ENCODE data around the gene CDK3.

CDK3 gene

DNA sequence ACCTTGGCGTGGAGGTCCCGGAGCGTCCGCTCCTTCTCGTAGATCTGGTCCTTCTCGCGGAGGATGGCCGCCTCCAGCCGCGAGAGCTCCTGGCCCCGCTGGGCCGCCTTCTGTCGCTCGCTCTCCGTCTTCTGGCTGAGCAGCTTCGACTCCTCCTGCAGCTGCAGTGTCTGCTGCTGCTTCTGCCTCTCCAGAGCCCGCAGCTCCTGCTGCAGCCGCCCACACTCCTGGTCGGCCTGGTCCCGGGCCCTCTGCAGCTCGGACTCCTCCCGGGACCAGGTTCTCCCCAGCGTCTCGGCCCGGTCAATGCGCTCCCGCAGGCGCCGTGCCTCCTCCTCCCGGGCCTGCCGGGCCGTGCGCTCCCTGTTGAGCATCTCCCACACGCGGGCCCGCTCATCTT is 7.6 kb downstream of the CDK3 start:
- TF ChIP-seq, protein P1, sequence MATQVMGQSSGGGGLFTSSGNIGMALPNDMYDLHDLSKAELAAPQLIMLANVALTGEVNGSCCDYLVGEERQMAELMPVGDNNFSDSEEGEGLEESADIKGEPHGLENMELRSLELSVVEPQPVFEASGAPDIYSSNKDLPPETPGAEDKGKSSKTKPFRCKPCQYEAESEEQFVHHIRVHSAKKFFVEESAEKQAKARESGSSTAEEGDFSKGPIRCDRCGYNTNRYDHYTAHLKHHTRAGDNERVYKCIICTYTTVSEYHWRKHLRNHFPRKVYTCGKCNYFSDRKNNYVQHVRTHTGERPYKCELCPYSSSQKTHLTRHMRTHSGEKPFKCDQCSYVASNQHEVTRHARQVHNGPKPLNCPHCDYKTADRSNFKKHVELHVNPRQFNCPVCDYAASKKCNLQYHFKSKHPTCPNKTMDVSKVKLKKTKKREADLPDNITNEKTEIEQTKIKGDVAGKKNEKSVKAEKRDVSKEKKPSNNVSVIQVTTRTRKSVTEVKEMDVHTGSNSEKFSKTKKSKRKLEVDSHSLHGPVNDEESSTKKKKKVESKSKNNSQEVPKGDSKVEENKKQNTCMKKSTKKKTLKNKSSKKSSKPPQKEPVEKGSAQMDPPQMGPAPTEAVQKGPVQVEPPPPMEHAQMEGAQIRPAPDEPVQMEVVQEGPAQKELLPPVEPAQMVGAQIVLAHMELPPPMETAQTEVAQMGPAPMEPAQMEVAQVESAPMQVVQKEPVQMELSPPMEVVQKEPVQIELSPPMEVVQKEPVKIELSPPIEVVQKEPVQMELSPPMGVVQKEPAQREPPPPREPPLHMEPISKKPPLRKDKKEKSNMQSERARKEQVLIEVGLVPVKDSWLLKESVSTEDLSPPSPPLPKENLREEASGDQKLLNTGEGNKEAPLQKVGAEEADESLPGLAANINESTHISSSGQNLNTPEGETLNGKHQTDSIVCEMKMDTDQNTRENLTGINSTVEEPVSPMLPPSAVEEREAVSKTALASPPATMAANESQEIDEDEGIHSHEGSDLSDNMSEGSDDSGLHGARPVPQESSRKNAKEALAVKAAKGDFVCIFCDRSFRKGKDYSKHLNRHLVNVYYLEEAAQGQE (IDR thresholded peaks at IDR 0.05; ENCODE audit: low read depth), result no peak
- TF ChIP-seq, protein P2, sequence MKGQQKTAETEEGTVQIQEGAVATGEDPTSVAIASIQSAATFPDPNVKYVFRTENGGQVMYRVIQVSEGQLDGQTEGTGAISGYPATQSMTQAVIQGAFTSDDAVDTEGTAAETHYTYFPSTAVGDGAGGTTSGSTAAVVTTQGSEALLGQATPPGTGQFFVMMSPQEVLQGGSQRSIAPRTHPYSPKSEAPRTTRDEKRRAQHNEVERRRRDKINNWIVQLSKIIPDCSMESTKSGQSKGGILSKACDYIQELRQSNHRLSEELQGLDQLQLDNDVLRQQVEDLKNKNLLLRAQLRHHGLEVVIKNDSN (IDR thresholded peaks at IDR 0.05), result no peak
- TF ChIP-seq EP300 (IDR thresholded peaks at IDR 0.05; ENCODE audit: borderline replicate concordance), result no peak
- no peak for TF ChIP-seq FOXM1 (IDR thresholded peaks at IDR 0.05; ENCODE audit: borderline replicate concordance, low read depth)
- no peak for TF ChIP-seq CREB1 (IDR thresholded peaks at IDR 0.05; ENCODE audit: low read depth)
- TF ChIP-seq NFIC (IDR thresholded peaks at IDR 0.05), result no peak
- TF ChIP-seq TCF12 (IDR thresholded peaks at IDR 0.05; ENCODE audit: low read depth), result no peak

DNA sequence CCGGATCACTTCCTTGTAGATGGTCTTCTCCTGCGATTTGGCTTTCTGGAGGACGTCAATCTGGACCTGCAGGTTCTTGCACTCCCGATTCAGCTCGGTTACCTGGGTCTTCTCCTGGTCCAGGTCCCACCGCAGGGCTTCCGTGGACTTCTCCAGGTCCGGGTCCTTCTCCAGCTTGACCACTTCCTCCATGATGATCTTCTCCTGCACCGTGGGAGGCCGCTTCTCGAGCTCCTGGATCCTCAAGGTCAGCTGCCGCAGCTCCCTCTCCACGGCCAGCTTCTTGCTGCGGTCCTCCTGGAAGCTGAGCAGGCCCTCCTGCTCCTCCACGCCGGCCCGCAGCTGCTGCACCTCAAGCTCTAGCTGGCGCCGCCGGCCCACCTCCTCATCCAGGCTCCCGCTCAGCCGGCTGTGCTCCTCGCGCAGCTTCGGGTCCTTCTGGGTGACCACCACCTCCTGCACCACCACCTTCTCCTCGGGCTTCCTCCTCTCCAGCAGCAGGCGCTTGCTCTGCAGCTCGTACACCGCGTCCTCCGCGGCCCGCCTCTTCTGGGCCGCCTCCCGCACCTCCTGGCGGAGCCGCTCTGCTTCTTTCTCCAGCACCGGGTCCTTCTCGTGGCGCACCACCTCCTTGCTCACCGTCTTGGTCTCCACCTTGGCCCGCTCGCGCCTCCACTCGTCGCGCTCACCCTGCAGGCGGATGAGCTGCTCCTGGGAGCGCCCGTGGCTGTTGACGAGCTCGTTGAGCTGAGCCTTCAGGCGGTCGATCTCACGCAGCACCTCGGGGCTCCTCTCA is 8.2 kb downstream of the CDK3 start:
- no peak for TF ChIP-seq FOXM1 (IDR thresholded peaks at IDR 0.05; ENCODE audit: borderline replicate concordance, low read depth)
- TF ChIP-seq CEBPB (IDR thresholded peaks at IDR 0.05), result no peak
- TF ChIP-seq, protein P1 (IDR thresholded peaks at IDR 0.05; ENCODE audit: low read depth), result no peak
- TF ChIP-seq TCF12 (IDR thresholded peaks at IDR 0.05; ENCODE audit: low read depth), result no peak
- TF ChIP-seq TAF1 (IDR thresholded peaks at IDR 0.05; ENCODE audit: low read depth), result no peak
- TF ChIP-seq TEAD4 (IDR thresholded peaks at IDR 0.05), result no peak
- no peak for TF ChIP-seq ZBTB7A (IDR thresholded peaks at IDR 0.05; ENCODE audit: low read depth)
- TF ChIP-seq CREB1 (IDR thresholded peaks at IDR 0.05; ENCODE audit: low read depth), result no peak
- no peak for TF ChIP-seq EGR1 (IDR thresholded peaks at IDR 0.05)
- TF ChIP-seq, protein P3, sequence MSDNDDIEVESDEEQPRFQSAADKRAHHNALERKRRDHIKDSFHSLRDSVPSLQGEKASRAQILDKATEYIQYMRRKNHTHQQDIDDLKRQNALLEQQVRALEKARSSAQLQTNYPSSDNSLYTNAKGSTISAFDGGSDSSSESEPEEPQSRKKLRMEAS (IDR thresholded peaks at IDR 0.05), result no peak
- TF ChIP-seq, protein P2 (IDR thresholded peaks at IDR 0.05), result no peak
- TF ChIP-seq RAD21 (IDR thresholded peaks at IDR 0.05; ENCODE audit: low read depth), result no peak
- no peak for TF ChIP-seq NFIC (IDR thresholded peaks at IDR 0.05)
- TF ChIP-seq EP300 (IDR thresholded peaks at IDR 0.05; ENCODE audit: borderline replicate concordance), result no peak
- no peak for TF ChIP-seq YY1 (IDR thresholded peaks at IDR 0.05; ENCODE audit: low read depth)

DNA sequence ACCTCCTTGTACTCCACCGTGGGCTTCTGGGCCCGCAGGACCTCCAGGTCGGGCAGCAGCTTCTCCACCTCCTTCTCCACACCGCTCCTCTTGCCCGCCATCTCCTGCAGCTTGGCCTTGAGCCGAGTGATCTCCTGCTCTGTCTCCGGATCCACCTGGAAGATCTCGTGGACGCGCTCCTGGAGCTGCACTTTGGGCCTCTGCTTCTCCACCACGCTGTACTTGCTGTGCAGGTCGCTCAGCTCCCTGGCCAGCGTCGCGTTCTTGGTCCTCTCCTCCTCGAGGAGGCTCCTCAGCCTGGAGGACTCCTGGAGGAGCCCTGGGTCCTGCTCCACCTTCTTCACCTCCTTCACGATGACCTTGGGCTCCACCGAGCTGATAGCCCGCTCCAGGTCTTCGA is 8.8 kb downstream of the CDK3 start:
- TF ChIP-seq CEBPB (IDR thresholded peaks at IDR 0.05), result no peak
- TF ChIP-seq, protein P1 (IDR thresholded peaks at IDR 0.05; ENCODE audit: low read depth), result no peak
- no peak for TF ChIP-seq YY1 (IDR thresholded peaks at IDR 0.05; ENCODE audit: low read depth)
- TF ChIP-seq FOXM1 (IDR thresholded peaks at IDR 0.05; ENCODE audit: borderline replicate concordance, low read depth), result no peak
- TF ChIP-seq, protein P2 (IDR thresholded peaks at IDR 0.05), result no peak
- no peak for TF ChIP-seq RAD21 (IDR thresholded peaks at IDR 0.05; ENCODE audit: low read depth)
- TF ChIP-seq CREB1 (IDR thresholded peaks at IDR 0.05; ENCODE audit: low read depth), result no peak
- no peak for TF ChIP-seq EP300 (IDR thresholded peaks at IDR 0.05; ENCODE audit: borderline replicate concordance)
- TF ChIP-seq EGR1 (IDR thresholded peaks at IDR 0.05), result no peak
- TF ChIP-seq ZBTB7A (IDR thresholded peaks at IDR 0.05; ENCODE audit: low read depth), result no peak
- TF ChIP-seq NFIC (IDR thresholded peaks at IDR 0.05), result no peak
- no peak for TF ChIP-seq TAF1 (IDR thresholded peaks at IDR 0.05; ENCODE audit: low read depth)
- TF ChIP-seq, protein P3 (IDR thresholded peaks at IDR 0.05), result no peak
- no peak for TF ChIP-seq TEAD4 (IDR thresholded peaks at IDR 0.05)
- no peak for TF ChIP-seq TCF12 (IDR thresholded peaks at IDR 0.05; ENCODE audit: low read depth)

All from Ishikawa (cell line).